Bronchial epithelial cell (primary cell): ENCODE results near the gene AOPEP. TPM values are rescaled to one million over a fixed set of nuclear protein-coding genes. Genes with fewer than 3 reads are reported as not detected.
"Not testable (repeated sequence)": the region's sequence is repeated elsewhere in the genome, so short reads cannot be mapped to it uniquely, and the experiment has no call there.

Experiments
- DNase-seq: peaks from one replicate; pipeline ENCODE4 v3.0.0-alpha.2; 2010; ENCODE audit warnings: low read depth
- FAIRE-seq: peaks from 2 replicates; lab custom pipeline; 2011; peaks lifted over from hg19 to GRCh38; lab: Jason Lieb, UNC
- H3K27me3 ChIP-seq: 2 replicates; pipeline ENCODE4 v1.5.1; 2011; ENCODE audit warnings: low read length; ENCODE audit not compliant: control insufficient read depth, insufficient read depth
- H3K36me3 ChIP-seq: 2 replicates; pipeline ENCODE4 v1.5.1; 2011; ENCODE audit warnings: low read length; ENCODE audit not compliant: control insufficient read depth, insufficient read depth
- H3K4me3 ChIP-seq: 2 replicates; pipeline ENCODE4 v1.5.1; 2011; ENCODE audit warnings: mild to moderate bottlenecking, low read depth, low read length, control low read depth
- CTCF ChIP-seq: IDR thresholded peaks from 2 replicates; pipeline ENCODE4 v1.5.1; 2011; ENCODE audit warnings: mild to moderate bottlenecking, moderate library complexity, low read length, control low read depth, inconsistent platforms; ENCODE audit not compliant: insufficient read depth, severe bottlenecking
- total RNA-seq: library from RNA; depleted of rRNA; stranded (reverse); fragments of >200 nt; gene quantifications from 2 replicates; pipeline ENCODE4 v1.2.1, GENCODE V29; 2014

The AOPEP gene
- total RNA-seq, 1 donor from 2014 or later = 91.1 TPM

- no peak for TF ChIP-seq CTCF
- Histone ChIP-seq H3K4me3 (no peak overlapping the region), H3K27me3 (no peaks in the 10 kb centered on the region), H3K36me3 (no peaks in the 10 kb centered on the region)
- no peak for FAIRE-seq
- no peak for DNase-seq
These were observed 235.4 kb downstream of the AOPEP start for GRCh38 chr9:94961870-94962269.

DNA sequence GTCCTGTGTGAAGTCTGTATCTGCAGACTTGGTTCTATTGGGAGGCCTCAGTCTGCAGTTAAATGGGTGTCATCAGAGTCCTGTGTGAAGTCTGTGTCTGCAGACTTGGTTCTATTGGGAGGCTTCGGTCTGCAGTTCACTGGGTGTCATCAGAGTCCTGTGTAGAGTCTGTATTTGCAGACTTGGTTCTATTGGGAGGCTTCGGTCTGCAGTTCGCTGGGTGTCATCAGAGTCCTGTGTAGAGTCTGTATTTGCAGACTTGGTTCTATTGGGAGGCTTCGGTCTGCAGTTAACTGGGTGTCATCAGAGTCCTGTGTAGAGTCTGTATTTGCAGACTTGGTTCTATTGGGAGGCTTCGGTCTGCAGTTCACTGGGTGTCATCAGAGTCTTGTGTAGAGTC lies 239.1 kb downstream of the AOPEP start:
- H3K4me3 ChIP-seq, DNase-seq, H3K27me3 ChIP-seq, FAIRE-seq, H3K36me3 ChIP-seq: not testable (repeated sequence)

DNA sequence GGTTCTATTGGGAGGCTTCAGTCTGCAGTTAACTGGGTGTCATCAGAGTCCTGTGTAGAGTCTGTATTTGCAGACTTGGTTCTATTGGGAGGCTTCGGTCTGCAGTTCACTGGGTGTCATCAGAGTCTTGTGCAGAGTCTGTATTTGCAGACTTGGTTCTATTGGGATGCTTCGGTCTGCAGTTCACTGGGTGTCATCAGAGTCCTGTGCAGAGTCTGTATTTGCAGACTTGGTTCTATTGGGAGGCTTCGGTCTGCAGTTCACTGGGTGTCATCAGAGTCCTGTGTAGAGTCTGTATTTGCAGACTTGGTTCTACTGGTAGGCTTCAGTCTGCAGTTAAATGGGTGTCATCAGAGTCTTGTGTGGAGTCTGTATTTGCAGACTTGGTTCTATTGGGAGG lies 239.5 kb downstream of the AOPEP start:
- H3K27me3 ChIP-seq, DNase-seq, H3K36me3 ChIP-seq, H3K4me3 ChIP-seq, FAIRE-seq: not testable (repeated sequence)

DNA sequence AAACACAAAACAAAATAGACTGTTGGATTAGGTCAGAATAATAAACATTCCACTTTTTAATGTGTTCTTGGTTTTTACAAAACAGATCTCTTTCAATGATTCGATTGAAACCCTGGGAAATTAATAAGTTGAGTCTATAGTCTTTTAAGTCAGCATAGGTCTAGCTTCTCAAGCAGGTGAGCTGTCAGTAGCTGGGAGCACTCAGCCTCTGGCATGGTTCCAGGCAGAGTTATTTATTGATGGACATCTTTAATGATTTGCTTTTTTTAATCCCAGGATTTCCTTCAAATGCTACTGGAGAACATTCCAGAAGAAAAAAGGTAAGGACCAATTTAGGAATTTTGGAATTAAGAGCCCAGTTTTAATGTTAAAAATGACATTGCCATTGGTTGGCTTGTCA lies 241.0 kb downstream of the AOPEP start:
- Histone ChIP-seq H3K4me3 (no peak overlapping the region), H3K36me3 (no peaks in the 10 kb centered on the region), H3K27me3 (no peaks in the 10 kb centered on the region)
- FAIRE-seq (no peak), DNase-seq (no peak)
- no peak for TF ChIP-seq CTCF

GRCh38 chr9:94971378-94972131 lies 245.1 kb downstream of the AOPEP start:
- Histone ChIP-seq H3K36me3 (no peaks in the 10 kb centered on the region), H3K27me3 (no peaks in the 10 kb centered on the region), H3K4me3 (no peak overlapping the region)
- no peak for TF ChIP-seq CTCF
- FAIRE-seq = no peak
- DNase-seq = no peak

- FAIRE-seq = no peak
- H3K27me3 ChIP-seq = no peaks in the 10 kb centered on the region
- no peak for DNase-seq
- H3K4me3 ChIP-seq = no peak overlapping the region
- no peak for TF ChIP-seq CTCF
- H3K36me3 ChIP-seq = no peaks in the 10 kb centered on the region
These were observed 247.0 kb downstream of the AOPEP start for GRCh38 chr9:94973451-94973941.
